ENCODE results near the gene TNK1. TPM values are rescaled to one million over a fixed set of nuclear protein-coding genes. Genes with fewer than 3 reads are reported as not detected.
"Not testable (repeated sequence)": the region's sequence is repeated elsewhere in the genome, so short reads cannot be mapped to it uniquely, and the experiment has no call there.

TNK1 gene
- 1 to 10 TPM in 2 of 12 donors, under 1 TPM in 8, not detected in 2; 0.15 to 3.8 (median 0.47) TPM for polyA plus RNA-seq (ENCODE audit: insufficient read length in 12 of 12)
- long read RNA-seq, donor 1 = 0 reads
- long read RNA-seq, donor 2 = 0 reads
- long read RNA-seq, donor 3 = 0 reads
- long read RNA-seq, donor 4, partial matches to known transcripts = 21 of 44 reads
- long read RNA-seq, donor 4, other reads (novel, unspliced or antisense) = 23 of 44 reads
- long read RNA-seq, donor 5 = 0 reads
- long read RNA-seq, donor 6, partial matches to known transcripts = 5 of 5 reads
- long read RNA-seq, donor 6, other reads (novel, unspliced or antisense) = 0 of 5 reads
- long read RNA-seq, donor 7 = 0 reads
- long read RNA-seq, donor 8 = 0 reads
- long read RNA-seq, donor 9 = 0 reads
- long read RNA-seq, donor 10 = 0 reads
- long read RNA-seq, donor 11, partial matches to known transcripts = 33 of 127 reads
- long read RNA-seq, donor 11, other reads (novel, unspliced or antisense) = 94 of 127 reads

DNA sequence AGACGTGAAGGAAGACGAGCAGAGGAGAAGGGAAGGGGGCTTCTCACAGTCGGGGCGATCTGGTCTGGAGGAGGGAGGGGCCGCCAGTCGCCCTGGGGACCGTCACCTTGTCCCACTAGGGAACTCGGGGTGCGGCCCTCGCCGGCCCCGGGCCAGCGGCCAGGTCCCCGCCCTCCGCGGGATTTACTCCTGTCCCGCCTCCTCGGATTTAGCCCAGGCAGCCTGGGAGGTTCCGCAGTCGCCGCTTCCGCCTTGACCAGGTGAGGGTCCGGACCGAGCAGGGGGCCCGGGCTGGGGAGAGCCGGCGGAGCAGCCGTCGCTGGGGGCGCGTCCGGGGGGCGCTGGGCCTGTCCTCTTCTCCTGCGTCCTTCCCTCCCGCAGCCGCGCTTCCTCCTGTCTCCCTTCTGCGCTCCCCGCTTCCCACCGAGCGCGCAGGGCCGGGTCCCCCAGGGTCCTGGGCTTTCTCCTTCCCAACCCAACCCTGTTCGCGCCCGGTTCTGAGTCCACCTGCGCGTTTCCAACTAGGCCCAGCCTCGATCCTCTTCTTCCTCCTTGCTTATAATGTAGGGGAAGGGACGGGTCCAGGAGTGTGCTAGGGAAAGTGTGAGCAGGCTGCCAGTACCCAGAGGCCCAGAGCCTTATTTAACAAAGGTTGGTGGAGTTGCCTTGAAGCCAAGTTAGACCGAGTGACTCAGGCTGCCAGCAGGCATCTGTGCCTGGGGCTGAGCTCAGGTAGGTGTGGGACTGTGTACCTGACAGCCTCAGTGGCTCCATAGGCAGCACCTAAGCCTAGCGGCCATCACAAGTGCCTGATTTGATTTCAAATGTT lies at the start of gene TNK1:
Gene TNK1 (plus strand): TSS at position 235 of the 829 bp plus-strand sequence. CDS start 1,838 bp downstream, outside the sequence.
- DNase-seq = no peak

- no peak for DNase-seq
Measured at GRCh38 chr17:7332111-7332510, 48.8 kb upstream of the TNK1 start.

- DNase-seq = not testable (repeated sequence)
Measured at GRCh38 chr17:7332600-7333069, 48.3 kb upstream of the TNK1 start.

GRCh38 chr17:7334938-7335538 lies 45.9 kb upstream of the TNK1 start:
- DNase-seq = no peak

DNA sequence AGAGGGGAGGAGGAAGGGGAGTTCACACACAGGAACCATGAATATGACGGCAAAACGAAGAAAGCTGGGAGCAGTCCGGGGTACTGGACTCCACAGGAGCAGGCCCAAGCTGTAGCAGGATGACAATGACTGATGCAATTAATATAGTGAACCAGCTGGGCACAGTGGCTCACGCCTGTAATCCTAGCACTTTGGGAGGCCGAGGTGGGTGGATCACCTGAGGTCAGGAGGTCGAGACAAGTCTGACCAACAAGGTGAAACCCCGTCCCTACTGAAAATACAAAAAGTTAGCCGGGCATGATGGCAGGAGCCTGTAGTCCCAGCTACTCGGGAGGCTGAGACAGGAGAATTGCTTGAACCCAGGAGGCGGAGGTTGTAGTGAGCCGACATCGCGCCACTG lies 45.1 kb upstream of the TNK1 start:
- DNase-seq = not testable (repeated sequence)

- DNase-seq = no peak
Measured at GRCh38 chr17:7336240-7337175, 44.4 kb upstream of the TNK1 start, which contains the start of gene ACAP1. Gene ACAP1 (plus strand): TSS chr17:7336529. CDS start chr17:7336735, 206 bp downstream.

DNA sequence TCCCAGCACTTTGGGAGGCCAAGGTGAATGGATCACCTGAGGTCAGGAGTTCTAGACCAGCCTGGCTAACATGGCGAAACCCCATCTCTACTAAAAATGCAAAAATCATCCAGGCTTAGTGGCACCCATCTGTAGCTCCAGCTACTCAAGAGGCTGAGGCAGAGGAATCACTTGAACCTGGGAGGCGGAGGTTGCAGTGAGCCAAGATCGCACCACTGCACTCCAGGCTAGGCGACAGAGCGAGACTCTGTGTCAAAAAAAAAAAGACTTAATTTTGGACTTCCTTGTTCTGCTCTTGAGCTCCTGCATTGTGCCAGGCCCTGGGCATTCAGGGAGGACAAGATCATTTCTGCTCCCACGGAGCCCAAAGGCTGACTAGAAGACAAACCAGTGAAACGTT lies 43.3 kb upstream of the TNK1 start:
- not testable (repeated sequence) for DNase-seq

GRCh38 chr17:7340179-7340578 lies 40.7 kb upstream of the TNK1 start:
- DNase-seq = no peak

GRCh38 chr17:7341842-7342241 lies 39.0 kb upstream of the TNK1 start:
- no peak for DNase-seq

DNA sequence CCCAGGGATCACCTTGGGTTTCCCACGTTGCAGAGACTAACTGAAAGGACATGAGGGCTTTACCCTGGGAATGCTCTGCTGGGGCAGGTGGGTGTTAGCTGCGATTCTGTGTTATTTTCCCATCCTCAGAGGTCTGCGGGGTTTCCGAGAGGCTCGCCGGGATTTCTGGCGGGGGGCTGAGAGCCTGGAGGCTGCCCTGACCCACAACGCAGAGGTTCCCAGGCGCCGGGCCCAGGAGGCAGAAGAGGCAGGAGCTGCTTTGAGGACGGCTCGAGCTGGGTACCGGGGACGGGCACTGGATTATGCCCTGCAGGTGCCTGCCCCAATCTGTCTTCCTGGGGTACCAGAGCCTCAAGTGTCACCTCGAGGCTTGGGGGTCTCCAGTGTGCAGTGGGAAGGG lies 37.6 kb upstream of the TNK1 start:
- no peak for DNase-seq

- DNase-seq = no peak
Measured at GRCh38 chr17:7346761-7347614, 33.9 kb upstream of the TNK1 start.

DNA sequence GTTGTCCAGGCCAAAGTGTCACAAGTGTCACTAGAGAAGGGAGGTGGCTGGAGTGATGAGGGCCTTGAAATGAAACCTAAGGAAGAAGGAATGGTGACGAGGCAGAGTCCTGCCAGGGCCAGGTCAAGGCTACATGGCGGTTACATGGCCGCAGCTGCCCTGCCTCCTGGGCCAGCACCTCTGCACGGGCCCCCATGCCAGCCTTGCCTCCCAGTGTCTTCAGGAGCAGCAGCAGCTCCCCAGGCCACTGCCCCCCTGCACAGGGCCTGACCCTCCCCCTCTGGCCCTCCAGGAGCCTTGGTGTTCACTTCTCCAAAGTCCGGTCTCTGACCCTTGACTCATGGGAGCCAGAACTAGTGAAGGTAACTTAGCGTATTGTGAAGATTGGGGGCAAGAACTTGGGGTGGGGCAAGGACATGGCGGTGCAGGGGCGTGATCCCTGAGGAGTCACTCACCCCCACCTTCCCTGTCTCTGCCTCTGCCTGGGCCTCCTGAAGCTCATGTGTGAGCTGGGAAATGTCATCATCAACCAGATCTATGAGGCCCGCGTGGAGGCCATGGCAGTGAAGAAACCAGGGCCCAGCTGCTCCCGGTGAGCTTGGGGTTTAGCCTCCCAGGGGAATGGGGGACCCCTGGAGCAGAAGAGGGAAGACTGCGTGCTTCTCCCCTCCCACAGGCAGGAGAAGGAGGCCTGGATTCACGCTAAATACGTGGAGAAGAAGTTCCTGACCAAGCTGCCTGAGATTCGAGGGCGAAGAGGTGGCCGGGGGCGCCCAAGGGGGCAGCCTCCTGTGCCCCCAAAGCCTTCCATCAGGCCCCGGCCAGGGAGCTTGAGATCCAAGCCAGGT lies 33.0 kb upstream of the TNK1 start:
- DNase-seq = no peak

GRCh38 chr17:7348478-7349242 lies 32.2 kb upstream of the TNK1 start:
- no peak for DNase-seq

GRCh38 chr17:7351665-7352502 lies 29.0 kb upstream of the TNK1 start, which contains the start of gene KCTD11:
Gene KCTD11 (plus strand): TSS chr17:7352162.
- DNase-seq = peak; percentile 75

DNA sequence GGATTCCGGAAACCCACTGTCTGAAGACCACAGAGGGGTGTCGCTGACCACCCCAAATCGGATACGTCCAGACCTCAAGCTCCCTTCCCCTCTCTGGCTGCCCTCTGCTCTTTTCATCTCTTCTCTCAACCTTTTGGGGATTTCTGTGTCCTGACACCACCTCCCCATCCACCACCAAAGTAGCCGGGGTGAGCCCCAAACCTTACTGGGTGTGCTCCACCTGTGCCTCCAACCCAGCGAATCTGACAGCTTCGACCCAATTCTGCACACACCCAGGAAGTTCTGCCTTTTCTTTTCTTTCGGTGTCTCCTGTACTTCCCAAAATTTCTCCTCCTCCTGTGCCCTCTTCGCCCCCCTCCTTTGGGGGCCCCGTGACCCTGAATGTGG lies 28.4 kb upstream of the TNK1 start:
- no peak for DNase-seq

DNA sequence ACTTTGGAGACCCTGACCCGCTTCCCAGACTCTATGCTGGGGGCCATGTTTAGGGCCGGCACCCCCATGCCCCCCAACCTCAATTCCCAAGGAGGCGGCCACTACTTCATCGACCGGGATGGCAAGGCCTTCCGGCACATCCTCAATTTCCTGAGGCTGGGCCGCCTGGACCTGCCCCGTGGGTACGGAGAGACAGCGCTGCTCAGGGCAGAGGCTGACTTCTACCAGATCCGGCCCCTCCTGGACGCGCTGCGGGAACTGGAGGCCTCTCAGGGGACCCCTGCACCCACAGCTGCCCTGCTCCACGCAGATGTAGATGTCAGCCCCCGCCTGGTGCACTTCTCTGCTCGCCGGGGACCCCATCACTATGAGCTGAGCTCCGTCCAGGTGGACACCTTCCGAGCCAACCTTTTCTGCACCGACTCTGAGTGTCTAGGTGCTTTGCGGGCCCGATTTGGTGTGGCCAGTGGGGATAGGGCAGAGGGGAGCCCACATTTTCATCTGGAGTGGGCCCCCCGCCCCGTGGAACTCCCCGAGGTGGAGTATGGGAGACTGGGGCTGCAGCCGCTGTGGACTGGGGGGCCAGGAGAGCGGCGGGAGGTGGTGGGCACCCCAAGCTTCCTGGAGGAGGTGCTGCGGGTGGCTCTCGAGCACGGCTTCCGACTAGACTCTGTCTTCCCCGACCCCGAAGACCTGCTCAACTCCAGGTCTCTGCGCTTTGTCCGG lies 27.8 kb upstream of the TNK1 start:
- no peak for DNase-seq

Measured in muscle of arm (tissue), 14 donors.